T-helper 2 cell treated with Interferon-gamma antibody and Interleukin-4, amounts not matched to agents 100 ng/mL and 5 ng/mL, for 36 hours (primary cell): ENCODE data around the gene BCAR1. TPM values are rescaled to one million over a fixed set of nuclear protein-coding genes. Genes with fewer than 3 reads are reported as not detected.

ENCODE experiments used
- total RNA-seq: library from RNA; stranded (reverse); gene quantifications from 2 replicates; pipeline ENCODE4 v1.2.3, GENCODE V29; 2022

Gene BCAR1
- total RNA-seq, 1 donor from 2014 or later = not detected

Other genes starting within 250 kb of the BCAR1 start
- 0.16 and 0.34 TPM in 2 replicates for gene LDHD, start 134.8 kb downstream of the BCAR1 start, total RNA-seq
- 11.4 and 11.7 TPM in 2 replicates for gene ZFP1, start 103.1 kb downstream of the BCAR1 start, total RNA-seq
- gene CTRB2, start 44.5 kb downstream of the BCAR1 start, total RNA-seq = not detected in 2 replicates
- not detected in 2 replicates for gene CTRB1, start 32.6 kb downstream of the BCAR1 start, total RNA-seq
- gene CFDP1, start 181.9 kb upstream of the BCAR1 start, total RNA-seq = 36.3 and 38.1 TPM in 2 replicates
- gene TMEM170A, start 213.1 kb upstream of the BCAR1 start, total RNA-seq = 38.2 and 44.1 TPM in 2 replicates
- 0.05 TPM in 1 of 2 replicates, not detected in the other for gene CHST6, start 243.8 kb upstream of the BCAR1 start, total RNA-seq